PC-3 (cell line): Measurements from ENCODE around the gene ELF2. TPM values are rescaled to one million over a fixed set of nuclear protein-coding genes. Genes with fewer than 3 reads are reported as not detected.
"Not testable (repeated sequence)": the region's sequence is repeated elsewhere in the genome, so short reads cannot be mapped to it uniquely, and the experiment has no call there.

Experiments
- ATAC-seq: fragments of 200-7000 bp; cut with Tn5 transposase; 2 replicates; pipeline ENCODE4 v1.9.1; 2020; ENCODE audit warnings: mild to moderate bottlenecking, moderate library complexity
- BruUV-seq: library from RNA; stranded (reverse); fragments of 400-500 nt; replicated peaks from 2 replicates; lab custom pipeline; 2021; lab: Mats Ljungman, UMichigan
- CTCF ChIA-PET: fragments of 300-600 bp; sonication (Branson Sonifier 250); formaldehyde crosslinking; loops from one replicate; lab custom pipeline; 2022; ENCODE audit warnings: antibody characterized with exemption; lab: Charles Lee
- POLR2A ChIA-PET: fragments of 300-600 bp; sonication (Branson Sonifier 250); formaldehyde crosslinking; loops from one replicate; lab custom pipeline; 2022; ENCODE audit warnings: antibody characterized with exemption; ENCODE audit not compliant: unreplicated experiment; lab: Charles Lee
- DNase-seq: peaks from one replicate; pipeline ENCODE4 v3.0.0-alpha.2; 2015
- H2AFZ ChIP-seq: fragments of 300-600 bp; sonication (generic); 2 replicates; pipeline ENCODE4 v1.6.0; 2016; ENCODE audit warnings: antibody characterized with exemption, low read length
- H3F3A ChIP-seq: fragments of 300-600 bp; sonication (generic); one replicate; pipeline ENCODE4 v1.6.0; 2017; ENCODE audit warnings: antibody characterized with exemption, low read length, control low read depth, mild to moderate bottlenecking; ENCODE audit not compliant: unreplicated experiment
- H3K27ac ChIP-seq: fragments of 300-600 bp; sonication (generic); 2 replicates; pipeline ENCODE4 v1.5.1; 2016; ENCODE audit warnings: mild to moderate bottlenecking, low read length
- H3K27me3 ChIP-seq: fragments of 300-600 bp; sonication (generic); 2 replicates; pipeline ENCODE4 v1.6.1; 2016; ENCODE audit warnings: low read length, mixed read lengths
- H3K36me3 ChIP-seq: fragments of 300-600 bp; sonication (generic); 2 replicates; pipeline ENCODE4 v1.6.1; 2016; ENCODE audit warnings: low read depth, mixed run types, low read length, mixed read lengths
- H3K4me1 ChIP-seq: fragments of 300-600 bp; sonication (generic); 2 replicates; pipeline ENCODE4 v1.5.1; 2016; ENCODE audit warnings: low read length; ENCODE audit not compliant: insufficient read depth
- H3K4me2 ChIP-seq: fragments of 300-600 bp; sonication (generic); 2 replicates; pipeline ENCODE4 v1.6.0; 2016; ENCODE audit warnings: low read length
- H3K4me3 ChIP-seq: fragments of 300-600 bp; sonication (generic); 2 replicates; pipeline ENCODE4 v1.5.1; 2016; ENCODE audit warnings: mild to moderate bottlenecking, low read length, mixed read lengths
- H3K79me2 ChIP-seq: fragments of 300-600 bp; sonication (generic); 2 replicates; pipeline ENCODE4 v1.6.1; 2017; ENCODE audit warnings: low read length, mixed read lengths
- H3K9ac ChIP-seq: fragments of 300-600 bp; sonication (generic); 2 replicates; pipeline ENCODE4 v1.6.0; 2016; ENCODE audit warnings: mild to moderate bottlenecking, low read length
- H3K9me2 ChIP-seq: fragments of 300-600 bp; sonication (generic); replicated peaks from 2 replicates; pipeline ENCODE4 v1.6.1; 2016; ENCODE audit warnings: mixed run types, low read length, mixed read lengths
- H3K9me3 ChIP-seq: fragments of 300-600 bp; sonication (generic); 2 replicates; pipeline ENCODE4 v1.6.1; 2016; ENCODE audit warnings: low read length, mixed read lengths
- H4K20me1 ChIP-seq: fragments of 300-600 bp; sonication (generic); 2 replicates; pipeline ENCODE4 v1.6.1; 2016; ENCODE audit warnings: low read length, mixed read lengths
- EZH2 ChIP-seq: fragments of 300-600 bp; sonication (generic); IDR thresholded peaks from one replicate; pipeline ENCODE4 v1.6.1; 2017; ENCODE audit warnings: antibody characterized with exemption, mild to moderate bottlenecking, low read length; ENCODE audit not compliant: unreplicated experiment
- EZH2phosphoT487 ChIP-seq: fragments of 300-600 bp; sonication (generic); IDR thresholded peaks from 2 replicates; pipeline ENCODE4 v1.6.1; 2018; ENCODE audit warnings: mild to moderate bottlenecking, antibody characterized with exemption, low read length, borderline replicate concordance
- intact Hi-C: fragments of 100-400 bp; cut with micrococcal nuclease; formaldehyde crosslinking; loops from 2 replicates; pipeline ENCODE4 v1.9.0; 2023
- total RNA-seq: library from RNA; depleted of rRNA; stranded (reverse); fragments of >200 nt; gene quantifications from 2 replicates; pipeline ENCODE4 v1.2.3, GENCODE V29; 2014
- TF ChIP-seq, protein P1 (sequence below): fragments of 300-600 bp; sonication (generic); conservative IDR thresholded peaks from 2 replicates; pipeline ENCODE4 v1.5.1; 2017; ENCODE audit warnings: antibody characterized with exemption, low read depth, mild to moderate bottlenecking, low read length

ELF2 gene
- total RNA-seq, 1 experiment from 2014 or later = 18.5 TPM

GRCh38 chr4:139214039-139214534 is 37.1 kb upstream of the ELF2 start:
- Histone ChIP-seq H3K9me3 (no peaks in the 10 kb centered on the region), H3K27me3 (no peaks in the 10 kb centered on the region), H3F3A (no peaks in the 10 kb centered on the region), H3K79me2 (no peaks in the 10 kb centered on the region), H3K9me2 (no peaks in the 10 kb centered on the region), H3K9ac (no peak overlapping the region), H4K20me1 (no peaks in the 10 kb centered on the region), H3K36me3 (no peaks in the 10 kb centered on the region), H2AFZ (no peak overlapping the region), H3K4me2 (no peak overlapping the region), H3K4me3 (no peak overlapping the region), H3K27ac (no peak overlapping the region), H3K4me1 (no peaks in the 10 kb centered on the region)
- no TSS peak for BruUV-seq
- ATAC-seq (no peak), DNase-seq (no peak)
- ChIA-PET CTCF (no interaction called here), POLR2A (no interaction called here)
- intact Hi-C loops = no loop called here
- TF ChIP-seq EZH2phosphoT487 = no peak
- no peak for TF ChIP-seq EZH2
- TF ChIP-seq, protein P1, sequence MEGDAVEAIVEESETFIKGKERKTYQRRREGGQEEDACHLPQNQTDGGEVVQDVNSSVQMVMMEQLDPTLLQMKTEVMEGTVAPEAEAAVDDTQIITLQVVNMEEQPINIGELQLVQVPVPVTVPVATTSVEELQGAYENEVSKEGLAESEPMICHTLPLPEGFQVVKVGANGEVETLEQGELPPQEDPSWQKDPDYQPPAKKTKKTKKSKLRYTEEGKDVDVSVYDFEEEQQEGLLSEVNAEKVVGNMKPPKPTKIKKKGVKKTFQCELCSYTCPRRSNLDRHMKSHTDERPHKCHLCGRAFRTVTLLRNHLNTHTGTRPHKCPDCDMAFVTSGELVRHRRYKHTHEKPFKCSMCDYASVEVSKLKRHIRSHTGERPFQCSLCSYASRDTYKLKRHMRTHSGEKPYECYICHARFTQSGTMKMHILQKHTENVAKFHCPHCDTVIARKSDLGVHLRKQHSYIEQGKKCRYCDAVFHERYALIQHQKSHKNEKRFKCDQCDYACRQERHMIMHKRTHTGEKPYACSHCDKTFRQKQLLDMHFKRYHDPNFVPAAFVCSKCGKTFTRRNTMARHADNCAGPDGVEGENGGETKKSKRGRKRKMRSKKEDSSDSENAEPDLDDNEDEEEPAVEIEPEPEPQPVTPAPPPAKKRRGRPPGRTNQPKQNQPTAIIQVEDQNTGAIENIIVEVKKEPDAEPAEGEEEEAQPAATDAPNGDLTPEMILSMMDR = no peak

DNA sequence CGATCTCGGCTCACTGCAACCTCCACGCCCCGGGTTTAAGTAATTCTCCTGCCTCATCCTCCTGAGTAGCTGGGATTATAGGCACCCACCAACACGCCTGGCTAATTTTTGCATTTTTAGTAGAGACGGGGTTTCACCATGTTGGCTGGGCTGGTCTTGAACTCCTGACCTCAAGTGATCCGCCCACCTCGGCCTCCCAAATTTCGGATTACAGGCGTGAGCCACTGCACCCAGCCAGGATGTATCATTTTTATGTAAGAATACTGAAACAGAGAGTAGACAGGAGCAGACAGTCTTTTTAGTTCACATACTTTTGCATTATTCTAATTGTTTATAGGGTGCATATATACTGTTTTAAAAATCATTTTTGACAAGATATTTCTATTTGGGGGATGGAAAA is 36.6 kb upstream of the ELF2 start:
- H3K9me3 ChIP-seq, H3K79me2 ChIP-seq, BruUV-seq, H3K36me3 ChIP-seq, ATAC-seq, H2AFZ ChIP-seq, H3K27me3 ChIP-seq, H3K9me2 ChIP-seq, H4K20me1 ChIP-seq, H3F3A ChIP-seq, H3K27ac ChIP-seq, DNase-seq, H3K4me2 ChIP-seq, H3K4me1 ChIP-seq, H3K9ac ChIP-seq, intact Hi-C loops, H3K4me3 ChIP-seq, CTCF ChIA-PET, POLR2A ChIA-PET: not testable (repeated sequence)

- CTCF ChIA-PET = no interaction called here
Observed at GRCh38 chr4:139212900-139213299, 35.9 kb upstream of the ELF2 start.

More at GRCh38 chr4:139212900-139213299, 35.9 kb upstream of the ELF2 start:
- no peak overlapping the region for H2AFZ ChIP-seq
- H3K27me3 ChIP-seq = no peaks in the 10 kb centered on the region
- H3K9ac ChIP-seq = no peak overlapping the region
- POLR2A ChIA-PET = no interaction called here
- H3K36me3 ChIP-seq = no peaks in the 10 kb centered on the region
- H3K79me2 ChIP-seq = no peaks in the 10 kb centered on the region
- no peak overlapping the region for H3K4me2 ChIP-seq
- BruUV-seq = no TSS peak
- H3K4me1 ChIP-seq = no peaks in the 10 kb centered on the region
- TF ChIP-seq EZH2phosphoT487 (no peak), EZH2 (no peak)
- TF ChIP-seq, protein P1 = no peak
- no peak for DNase-seq
- no peak for ATAC-seq
- no peaks in the 10 kb centered on the region for H4K20me1 ChIP-seq
- intact Hi-C loops = no loop called here
- no peaks in the 10 kb centered on the region for H3F3A ChIP-seq
- no peak overlapping the region for H3K27ac ChIP-seq
- no peak overlapping the region for H3K4me3 ChIP-seq
- no peaks in the 10 kb centered on the region for H3K9me3 ChIP-seq
- no peaks in the 10 kb centered on the region for H3K9me2 ChIP-seq
